KBM-7 (cell line): ENCODE measurements around the gene MYBPHL.
"Not testable (repeated sequence)": the region's sequence is repeated elsewhere in the genome, so short reads cannot be mapped to it uniquely, and the experiment has no call there.

Source experiments
- DNase-seq: peaks from one replicate; pipeline ENCODE4 v3.0.0-alpha.2; 2015
- in situ Hi-C: fragments of 300-500 bp; cut with MboI; formaldehyde crosslinking; loops from 2 replicates; pipeline ENCODE4 v1.14.3; 2020; ENCODE audit warnings: low sequenced_read_pairs, low pct_unique_long_range_greater_than_20kb, mixed read lengths

The MYBPHL gene

DNA sequence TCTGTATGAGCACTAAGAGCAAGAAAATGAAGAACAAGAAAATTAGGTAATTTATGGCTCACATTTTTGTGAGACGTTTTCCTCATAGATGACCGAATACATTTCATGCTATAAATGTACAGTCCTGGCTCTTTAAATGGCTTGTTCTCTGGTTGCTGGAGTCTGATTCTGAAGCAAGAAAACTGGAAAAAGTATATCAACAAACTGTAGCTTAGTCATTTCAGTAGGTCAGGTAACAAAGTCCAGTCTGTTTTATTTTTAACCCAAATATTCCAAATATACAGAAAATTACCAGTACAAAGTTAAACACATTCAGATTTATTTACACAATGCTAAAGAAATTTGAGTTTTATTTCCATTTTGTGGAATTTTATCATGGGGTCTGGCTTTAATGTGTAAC is 2.5 kb upstream of the MYBPHL start:
- in situ Hi-C loops = no loop called here
- DNase-seq = no peak

DNA sequence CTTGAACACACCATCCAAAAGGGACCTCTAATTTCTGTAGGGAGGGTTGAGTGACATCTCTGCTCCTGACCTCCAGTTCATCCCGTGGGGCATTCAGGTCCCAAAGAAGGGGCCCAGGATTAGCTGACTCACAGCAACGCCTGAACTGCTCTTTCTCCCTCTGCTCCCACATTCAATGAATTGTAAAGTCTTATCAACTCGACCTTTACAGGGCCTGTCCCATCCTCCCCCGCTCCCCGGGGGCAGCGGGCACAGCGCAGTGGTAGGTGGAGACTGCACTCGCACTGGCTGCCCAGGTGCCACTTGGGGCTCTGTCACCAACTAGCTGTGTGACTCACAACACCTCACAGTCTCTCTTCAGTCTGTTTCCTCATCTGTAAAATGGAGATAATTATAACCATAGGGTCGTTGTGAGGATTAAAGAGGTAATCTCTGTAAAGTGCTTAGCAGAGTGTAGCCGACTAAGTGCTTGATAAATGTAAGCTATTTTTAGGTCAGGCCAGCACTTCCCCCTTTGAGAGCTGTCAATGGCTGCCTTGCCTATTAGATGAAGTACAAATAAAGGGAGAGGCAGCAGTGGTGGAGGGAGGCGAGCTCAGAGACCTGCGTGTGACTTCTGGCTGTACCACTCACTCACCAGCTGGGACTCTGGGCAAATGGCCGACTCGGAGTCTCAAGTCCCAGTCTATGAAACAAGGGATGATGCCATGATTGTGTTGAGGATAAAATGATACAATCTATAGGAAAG is 637 bp upstream of the MYBPHL start:
- DNase-seq = peak; percentile 77
- in situ Hi-C loops = no loop called here

DNA sequence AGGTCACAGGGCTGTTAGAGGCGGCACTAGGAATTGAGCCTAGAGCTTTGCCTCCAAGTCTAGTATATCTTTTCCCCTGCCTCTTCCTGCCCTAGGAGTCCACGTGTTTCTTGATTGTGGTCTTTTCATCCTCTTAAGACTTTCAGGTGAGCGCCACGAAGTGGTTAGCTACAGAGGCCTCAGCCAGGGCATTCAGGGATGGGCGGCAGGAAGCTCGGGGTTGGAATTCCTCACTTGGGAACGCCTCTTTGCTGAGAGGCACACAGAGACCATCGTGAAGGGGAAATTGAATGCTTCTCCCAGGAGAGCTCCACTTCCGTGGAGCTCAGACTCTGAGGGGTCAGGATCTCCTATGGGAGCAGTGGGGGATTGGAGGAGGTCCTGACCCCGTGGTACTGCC is 820 bp downstream of the MYBPHL start:
- in situ Hi-C loops, DNase-seq: not testable (repeated sequence)

DNA sequence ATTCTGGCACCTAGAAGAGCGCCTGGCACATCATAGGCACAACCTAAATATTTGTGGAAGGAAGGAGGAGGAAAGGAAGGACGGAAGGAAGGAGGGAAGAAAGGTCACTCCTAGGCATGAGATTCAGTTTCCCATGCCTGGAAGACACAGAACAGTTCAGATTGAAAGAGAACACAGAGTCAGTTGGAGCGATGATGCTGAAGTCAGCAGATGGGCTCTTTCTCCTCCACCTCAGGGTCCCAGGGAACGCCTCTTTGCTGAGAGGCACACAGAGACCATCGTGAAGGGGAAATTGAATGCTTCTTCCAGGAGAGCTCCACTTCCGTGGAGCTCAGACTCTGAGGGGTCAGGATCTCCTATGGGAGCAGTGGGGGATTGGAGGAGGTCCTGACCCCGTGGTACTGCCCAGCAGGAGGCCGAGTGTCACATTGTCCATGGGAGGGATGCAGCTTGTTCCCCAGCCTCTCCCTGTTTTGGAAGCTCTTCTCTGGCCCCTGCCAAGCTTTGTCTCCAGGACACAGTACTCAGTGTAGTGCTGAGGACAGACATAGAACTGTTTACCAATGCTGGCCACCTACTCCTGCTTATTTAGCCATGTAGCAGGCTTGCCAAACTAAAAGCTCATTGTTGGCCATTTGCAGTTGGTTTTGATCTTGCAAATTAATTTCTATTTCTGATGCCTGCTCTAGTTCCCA is 2.4 kb downstream of the MYBPHL start:
- in situ Hi-C loops = no loop called here
- DNase-seq = no peak

DNA sequence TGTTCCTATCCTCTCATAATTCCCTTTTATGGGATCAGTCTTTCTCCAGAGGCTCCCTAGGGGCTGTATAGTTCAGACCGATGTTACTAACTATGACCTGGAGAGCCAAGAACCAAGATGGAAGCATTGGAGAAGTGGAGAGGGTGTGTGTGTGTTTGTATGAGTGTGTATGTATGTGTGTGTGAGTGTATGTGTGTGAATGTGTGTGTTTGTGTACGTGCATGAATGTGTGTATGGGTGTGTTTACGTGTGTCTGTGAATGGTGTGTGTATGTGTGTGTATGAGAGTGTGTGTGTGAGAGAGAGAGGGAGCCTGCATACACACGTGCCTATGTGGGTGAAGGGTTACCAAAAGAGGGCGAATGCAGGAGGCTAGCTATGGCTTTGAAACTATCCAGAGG is 4.9 kb downstream of the MYBPHL start:
- DNase-seq = no peak
- in situ Hi-C loops = no loop called here

DNA sequence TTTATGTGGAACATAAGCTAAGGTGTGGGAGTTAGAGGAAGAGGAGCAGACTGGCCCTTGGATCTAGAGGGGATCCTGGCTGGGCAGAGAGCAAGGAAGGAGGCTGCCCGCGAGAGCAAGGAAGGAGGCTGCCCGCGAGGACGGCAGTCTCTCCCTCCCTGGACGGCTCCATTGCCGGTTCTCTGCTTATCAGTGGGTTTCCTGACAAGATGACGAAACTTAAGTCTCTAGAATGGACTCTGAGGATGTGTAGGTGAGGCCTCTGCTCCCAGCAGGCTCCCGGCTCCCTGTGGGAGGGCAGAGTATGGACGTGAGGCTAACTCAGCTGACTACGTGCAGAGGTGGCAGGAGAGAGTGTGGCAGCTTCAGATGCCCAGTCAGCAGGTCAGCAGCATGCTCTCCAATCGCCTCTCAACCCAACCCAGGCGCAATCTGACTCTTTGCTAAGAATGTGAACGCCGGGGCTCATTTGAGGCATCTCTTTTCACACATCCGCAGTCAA is 6.1 kb downstream of the MYBPHL start:
- no peak for DNase-seq
- in situ Hi-C loops = no loop called here

DNA sequence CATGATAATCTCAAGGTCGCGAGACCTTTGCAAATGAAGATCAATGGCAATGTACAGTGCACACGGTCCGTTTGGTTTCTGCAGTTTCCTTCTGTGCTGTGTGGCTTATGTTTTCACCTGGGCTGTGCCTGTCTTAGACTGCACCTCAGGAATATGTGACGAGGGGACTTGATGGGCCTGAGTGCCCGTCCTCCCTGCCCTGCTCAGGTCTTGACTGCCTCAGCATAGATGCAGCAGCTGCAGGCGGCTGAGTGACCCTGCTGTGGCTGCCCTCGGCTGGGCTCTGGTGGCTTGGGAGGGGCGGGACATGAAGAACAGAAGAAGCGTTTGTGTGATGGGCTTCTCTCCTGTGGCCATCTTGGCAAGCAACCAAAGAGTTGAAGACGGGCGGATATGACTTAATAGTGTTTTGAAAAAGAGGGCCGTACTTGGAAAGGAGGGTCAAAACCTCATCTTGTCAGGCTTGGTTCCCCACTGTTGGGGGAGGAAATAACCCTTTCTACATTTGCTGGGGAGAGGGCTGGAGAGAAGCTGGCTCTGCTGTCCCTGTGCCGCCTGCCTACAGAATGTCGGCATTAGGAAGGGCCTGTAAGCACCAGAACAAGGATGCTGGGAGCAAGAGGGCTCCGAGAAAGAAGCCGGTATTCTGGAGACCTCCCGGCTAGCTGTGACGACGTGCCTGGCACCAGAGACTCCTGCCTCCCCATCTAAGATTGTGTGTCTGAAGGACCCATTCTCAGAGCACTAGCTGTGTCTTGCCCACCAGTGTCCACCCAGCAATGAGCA is 7.1 kb downstream of the MYBPHL start:
- in situ Hi-C loops = no loop called here
- no peak for DNase-seq

DNA sequence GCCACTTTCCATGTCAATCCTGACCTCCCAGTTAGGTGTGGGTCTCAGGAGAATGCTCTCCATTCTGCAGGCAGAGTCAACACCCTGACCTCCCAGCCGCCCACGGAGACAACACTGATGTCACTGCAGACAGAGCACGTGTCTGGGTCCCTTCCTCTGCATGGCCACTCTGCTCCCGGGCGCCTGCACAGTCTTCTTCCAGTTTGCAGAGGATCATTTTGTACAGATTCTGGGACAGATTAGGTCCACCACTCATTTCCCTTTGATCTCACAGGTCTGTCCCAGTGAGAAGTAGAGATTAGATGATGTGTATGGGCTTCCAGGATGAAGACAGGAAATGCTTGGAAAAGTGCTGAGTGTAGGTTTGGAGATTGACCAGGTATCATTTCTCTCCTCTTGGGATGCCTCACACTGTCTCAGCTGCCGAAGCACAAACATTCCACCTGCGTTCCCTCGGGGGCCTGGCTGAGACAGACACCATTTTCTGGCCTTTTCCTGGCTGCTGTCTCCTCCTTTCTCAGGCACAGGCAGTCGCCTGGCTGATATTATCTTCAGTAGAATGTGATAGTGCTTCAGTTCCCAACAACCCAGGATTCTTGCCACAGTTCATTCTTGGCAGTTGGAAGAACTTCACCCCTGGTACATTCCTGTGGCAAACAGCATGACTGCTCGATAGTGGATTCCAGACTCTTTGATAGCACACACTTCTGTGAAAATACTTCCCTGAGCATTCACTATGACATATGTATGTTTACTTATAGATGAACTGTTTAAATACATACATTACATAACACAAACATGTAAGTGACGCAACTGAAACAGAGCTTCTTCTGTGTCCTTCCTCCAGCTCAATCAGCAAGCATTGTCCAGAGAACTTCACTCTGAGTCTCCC is 7.9 kb downstream of the MYBPHL start:
- DNase-seq = no peak
- in situ Hi-C loops = no loop called here

DNA sequence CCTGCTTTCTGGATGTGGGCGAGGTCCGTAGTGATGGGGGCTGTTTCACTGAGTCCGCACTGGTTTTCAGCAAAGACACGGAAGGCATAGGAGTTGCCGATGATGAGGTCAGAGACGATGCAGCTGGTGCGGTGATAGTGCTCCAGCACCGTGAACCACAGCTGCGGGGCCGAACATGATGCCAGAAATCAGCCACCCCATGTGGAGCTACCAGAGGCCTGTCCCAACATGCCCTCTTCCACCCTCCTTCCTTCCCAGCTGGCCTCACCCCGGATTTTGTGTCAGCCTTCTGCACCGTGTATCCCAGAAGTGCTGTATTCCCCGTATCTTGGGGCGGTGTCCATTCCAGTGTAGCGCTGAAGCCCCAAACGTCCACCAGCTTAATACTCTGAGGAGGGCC is 10.0 kb downstream of the MYBPHL start:
- in situ Hi-C loops = no loop called here
- DNase-seq = no peak

DNA sequence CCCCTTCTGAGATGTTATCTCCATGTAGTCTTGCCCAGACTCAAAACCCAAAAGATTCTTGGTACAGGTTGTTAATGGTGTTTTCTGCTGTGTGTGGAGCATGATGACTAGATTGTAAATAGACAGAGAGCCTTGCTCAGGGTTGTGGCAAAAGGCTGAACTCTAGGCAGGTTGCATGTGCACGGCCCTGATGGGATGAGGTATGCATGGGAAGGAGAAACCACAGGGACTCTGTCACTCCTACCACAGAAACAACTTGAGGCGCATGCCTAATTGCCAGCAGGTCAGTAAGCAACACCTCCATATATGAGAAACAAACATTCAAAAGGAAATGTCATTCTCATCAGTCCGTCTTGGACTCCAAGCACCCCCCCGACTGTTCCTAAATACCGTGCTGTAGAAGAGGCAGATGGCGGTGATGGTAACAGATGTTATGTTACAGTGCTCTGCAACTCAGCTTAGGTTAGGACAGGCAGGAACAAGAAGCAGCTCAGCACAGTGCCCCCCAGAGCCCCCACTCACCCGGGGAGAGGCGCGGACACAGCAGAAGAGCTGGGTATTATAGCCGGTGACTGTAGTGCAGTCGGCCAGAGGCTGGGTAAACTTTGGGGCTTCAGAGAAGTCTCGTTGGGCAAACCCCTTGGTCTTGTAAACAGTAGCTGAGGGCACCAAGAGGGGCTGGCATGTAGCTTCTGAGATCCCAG is 10.9 kb downstream of the MYBPHL start:
- DNase-seq = no peak
- in situ Hi-C loops = no loop called here

DNA sequence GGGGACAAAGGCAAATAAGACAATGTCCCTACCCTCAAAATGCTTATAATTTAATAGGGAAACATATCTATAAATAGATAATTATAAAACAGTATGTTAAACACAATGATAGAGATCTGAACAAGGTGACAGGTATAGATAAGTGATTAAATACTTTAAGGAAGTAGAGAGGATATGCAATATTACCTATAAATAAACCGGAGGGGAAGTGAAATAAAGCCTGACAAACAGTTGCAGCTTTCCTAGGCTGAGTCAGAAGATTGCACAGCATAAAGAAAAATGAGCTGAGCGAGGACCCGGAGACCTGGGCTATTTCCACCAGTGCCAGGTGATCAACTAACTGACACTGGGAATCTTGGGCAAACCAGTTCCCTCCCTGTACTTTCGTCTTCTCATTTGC is 12.3 kb downstream of the MYBPHL start:
- DNase-seq = no peak
- in situ Hi-C loops = no loop called here

DNA sequence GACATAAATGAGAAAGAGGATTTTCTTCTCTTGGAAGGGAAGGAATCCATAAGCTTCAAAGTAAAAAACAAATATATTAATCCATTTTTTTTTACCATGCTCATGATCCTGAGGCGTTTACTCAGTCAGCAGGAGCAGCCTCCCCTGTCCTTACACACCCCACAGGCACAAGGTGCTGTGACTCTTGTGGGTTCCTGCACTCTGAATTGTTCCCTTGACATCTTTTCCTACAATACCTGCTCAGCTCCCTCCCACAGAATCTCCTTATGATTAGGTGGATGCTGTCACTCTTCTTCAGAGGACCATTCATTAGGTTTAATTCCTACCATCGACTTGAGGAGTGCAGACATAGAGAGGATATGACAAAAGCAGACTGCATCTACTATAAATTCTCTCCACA is 13.8 kb downstream of the MYBPHL start:
- in situ Hi-C loops = no loop called here
- no peak for DNase-seq

DNA sequence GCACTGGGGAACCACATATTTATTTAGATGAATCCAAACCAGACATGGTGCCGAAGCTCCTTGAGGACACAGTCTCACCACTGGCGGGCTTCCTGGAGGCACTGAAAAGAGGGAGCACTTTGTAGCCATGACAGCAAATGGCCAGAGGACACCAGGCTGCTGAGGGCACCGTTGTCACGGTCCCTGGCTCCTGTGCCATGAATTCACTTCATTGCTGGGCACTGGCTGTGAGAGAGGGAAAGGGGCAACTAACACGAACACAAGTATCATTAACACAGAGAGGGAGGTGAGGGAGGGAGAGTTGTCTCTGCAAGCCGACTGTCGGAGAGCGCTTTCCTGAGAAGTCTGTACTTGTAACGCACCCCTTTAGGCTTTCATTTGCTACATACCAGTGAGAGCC is 14.4 kb downstream of the MYBPHL start:
- in situ Hi-C loops = no loop called here

DNA sequence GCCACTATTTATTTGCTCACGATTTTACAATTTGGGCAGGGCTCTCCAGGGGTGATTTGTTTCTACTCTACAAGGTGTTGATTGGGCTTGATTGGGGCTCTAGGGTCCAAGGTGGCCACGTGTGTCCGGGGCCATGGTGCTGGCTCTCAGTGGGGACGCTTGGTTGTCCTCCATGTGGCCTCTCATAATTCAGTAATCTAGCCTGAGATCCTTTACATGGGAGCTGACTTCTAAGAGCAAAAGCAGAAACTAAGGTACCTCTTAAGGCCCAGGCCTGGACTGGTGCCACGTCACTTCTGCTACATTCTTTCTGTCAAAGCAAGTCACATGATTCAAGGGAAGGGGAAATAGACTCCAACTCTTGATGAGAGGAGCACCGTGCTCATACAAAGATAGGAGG is 15.8 kb downstream of the MYBPHL start:
- peak; percentile 72 for DNase-seq
- in situ Hi-C loops = no loop called here

More for the DNA sequence above, 14.4 kb downstream of the MYBPHL start:
- DNase-seq = no peak

DNA sequence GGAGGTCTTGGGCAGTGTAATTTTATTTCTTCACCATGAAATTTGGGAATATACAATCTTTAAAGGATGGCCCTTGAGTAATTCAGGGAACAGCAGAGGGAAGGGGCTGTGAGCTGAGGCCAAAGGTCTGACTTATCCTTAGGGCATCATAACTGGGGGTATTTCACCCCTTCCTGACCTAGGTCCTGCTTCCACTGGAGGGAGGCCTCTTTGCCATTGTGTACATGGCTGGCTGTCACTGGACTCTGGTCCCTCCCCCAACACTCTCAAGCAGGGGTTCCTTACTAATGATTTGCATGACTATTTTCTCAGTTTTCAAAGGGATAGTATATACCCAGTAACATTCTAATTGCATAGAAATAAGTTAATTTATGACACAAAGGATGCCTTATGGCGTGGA is 16.7 kb downstream of the MYBPHL start:
- in situ Hi-C loops = no loop called here
- DNase-seq = no peak

DNA sequence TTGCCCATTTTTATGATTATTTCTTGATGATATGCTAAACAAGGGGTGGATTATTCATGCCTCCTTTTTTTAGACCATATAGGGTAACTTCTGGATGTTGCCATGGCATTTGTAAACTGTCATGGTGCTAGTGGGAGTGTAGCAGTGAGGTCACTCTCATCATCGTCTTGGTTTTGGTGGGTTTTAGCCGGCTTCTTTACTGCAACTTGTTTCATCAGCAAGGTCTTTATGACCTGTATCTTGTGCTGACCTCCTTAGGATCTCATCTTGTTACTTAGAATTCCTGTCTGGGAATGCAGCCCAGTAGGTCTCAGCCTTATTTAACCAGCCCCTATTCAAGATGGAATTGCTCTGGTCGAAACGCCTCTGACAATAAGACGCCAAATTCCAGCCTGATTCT is 20.0 kb downstream of the MYBPHL start:
- in situ Hi-C loops, DNase-seq: not testable (repeated sequence)

DNA sequence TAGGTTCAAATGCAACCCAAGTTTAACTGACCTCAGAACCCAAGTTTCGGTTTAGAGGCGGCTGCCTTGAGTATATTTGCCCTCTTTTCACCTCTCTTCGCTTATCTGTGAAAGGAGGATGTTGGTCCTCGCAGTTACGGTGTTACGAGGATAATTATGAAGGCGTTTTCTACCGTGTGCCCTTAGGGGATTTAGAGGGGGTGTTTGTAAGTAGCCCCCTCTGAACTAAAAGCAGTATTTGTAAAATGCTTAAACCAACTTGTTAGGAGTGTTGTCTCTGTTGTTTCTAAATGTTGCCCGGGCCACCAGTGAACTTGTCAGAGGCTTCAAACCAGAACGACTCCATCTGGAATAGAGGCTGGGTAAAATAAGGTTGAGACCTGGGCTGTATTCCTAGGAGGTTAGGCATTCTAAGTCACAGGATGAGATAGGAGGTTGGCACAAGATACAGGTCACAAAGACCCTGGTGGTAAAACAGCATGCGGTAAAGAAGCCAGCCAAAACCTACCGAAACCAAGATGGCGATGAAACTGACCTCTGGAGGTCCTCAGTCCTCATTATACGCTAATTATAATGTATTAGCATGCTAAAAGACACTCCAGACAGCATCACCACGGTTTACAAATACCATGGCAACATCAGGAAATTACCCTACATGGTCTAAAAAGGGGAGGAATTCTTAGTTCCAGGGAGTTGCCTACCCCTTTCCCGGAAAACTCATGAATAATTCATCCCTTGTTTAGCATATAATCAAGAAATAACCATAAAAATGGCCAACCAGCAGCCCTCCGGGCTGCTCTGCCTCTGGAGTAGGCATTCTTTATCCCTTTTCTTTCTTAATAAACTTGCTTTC is 22.8 kb downstream of the MYBPHL start:
- no peak for DNase-seq
- in situ Hi-C loops = no loop called here
